ENCODE results near the gene TGFBR2.

The TGFBR2 gene

DNA sequence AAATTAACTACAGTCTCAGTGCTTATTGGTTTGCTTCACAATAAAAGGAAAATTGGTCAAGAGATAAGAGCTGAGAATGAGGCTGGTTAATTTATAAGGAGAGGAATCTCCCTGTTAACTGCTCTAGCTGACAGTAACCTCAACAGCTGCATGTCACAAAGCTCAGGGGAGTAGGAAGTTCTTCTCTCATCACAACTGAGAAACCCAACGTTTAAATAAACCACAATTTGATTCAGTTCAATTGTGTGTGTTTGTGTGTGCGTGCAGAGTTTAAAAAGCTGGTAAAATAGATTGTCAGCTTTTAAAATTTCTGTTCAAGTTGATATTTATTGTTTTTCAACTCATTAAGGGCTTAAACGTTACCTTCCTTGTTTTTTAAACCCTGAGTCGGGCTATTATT, 3.5 kb upstream of the TGFBR2 start:
- no peak for DNase-seq (ENCODE audit: low spot score)

DNA sequence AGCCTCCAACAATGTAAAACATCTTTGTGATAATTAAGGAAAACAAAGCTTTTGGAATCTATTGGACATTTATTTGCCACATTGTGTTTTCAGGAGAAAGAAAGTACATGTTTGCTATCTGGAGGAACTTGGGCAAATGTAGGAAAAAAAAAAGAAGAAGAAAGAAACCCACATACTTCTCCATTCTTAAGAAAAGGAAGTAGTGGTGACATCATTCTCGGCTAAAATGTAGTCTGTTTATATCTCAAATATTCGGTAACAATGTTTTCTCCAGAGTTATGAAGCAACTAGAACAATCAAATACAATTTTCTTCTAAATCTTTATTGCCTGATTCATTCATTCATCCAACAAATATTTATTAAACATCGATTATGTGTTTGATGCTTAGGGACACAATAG, 2.3 kb upstream of the TGFBR2 start:
- no peak for DNase-seq (ENCODE audit: low spot score)

GRCh38 chr3:30604558-30604957, 1.8 kb upstream of the TGFBR2 start:
- no peak for DNase-seq (ENCODE audit: low spot score)

GRCh38 chr3:30605005-30605404, 1.4 kb upstream of the TGFBR2 start:
- no peak for DNase-seq (ENCODE audit: low spot score)

DNA sequence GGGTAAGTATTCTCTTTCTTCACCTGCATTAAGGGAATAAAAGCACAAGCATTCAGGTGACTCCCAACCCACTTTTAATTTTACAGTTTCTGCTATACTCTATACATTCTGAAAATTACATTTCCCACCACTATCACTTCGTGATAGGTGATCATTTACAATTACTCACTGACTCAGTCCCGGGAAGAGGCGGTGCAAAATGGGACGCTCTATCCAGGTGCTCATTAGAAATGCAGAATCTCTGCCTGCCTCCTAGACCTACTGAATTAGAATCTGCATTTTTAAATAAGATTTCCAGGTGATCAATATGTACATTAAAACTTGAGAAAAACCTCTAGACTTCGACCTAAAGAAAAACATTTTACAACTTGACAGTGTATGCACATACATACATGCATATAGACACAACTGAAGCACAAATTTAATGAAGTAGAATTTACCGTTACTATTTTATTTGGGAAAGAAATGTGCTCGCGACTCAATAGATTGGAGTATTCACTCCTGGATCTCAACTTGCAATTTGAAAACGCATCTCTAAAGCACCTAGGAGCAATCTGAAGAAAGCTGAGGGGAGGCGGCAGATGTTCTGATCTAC, 598 bp upstream of the TGFBR2 start:
- DNase-seq (ENCODE audit: low spot score): no peak

- no peak for DNase-seq (ENCODE audit: low spot score)
These were observed 832 bp downstream of the TGFBR2 start for GRCh38 chr3:30607032-30607833.

- DNase-seq (ENCODE audit: low spot score): no peak
These were observed 2.2 kb downstream of the TGFBR2 start for GRCh38 chr3:30608598-30608947.

DNA sequence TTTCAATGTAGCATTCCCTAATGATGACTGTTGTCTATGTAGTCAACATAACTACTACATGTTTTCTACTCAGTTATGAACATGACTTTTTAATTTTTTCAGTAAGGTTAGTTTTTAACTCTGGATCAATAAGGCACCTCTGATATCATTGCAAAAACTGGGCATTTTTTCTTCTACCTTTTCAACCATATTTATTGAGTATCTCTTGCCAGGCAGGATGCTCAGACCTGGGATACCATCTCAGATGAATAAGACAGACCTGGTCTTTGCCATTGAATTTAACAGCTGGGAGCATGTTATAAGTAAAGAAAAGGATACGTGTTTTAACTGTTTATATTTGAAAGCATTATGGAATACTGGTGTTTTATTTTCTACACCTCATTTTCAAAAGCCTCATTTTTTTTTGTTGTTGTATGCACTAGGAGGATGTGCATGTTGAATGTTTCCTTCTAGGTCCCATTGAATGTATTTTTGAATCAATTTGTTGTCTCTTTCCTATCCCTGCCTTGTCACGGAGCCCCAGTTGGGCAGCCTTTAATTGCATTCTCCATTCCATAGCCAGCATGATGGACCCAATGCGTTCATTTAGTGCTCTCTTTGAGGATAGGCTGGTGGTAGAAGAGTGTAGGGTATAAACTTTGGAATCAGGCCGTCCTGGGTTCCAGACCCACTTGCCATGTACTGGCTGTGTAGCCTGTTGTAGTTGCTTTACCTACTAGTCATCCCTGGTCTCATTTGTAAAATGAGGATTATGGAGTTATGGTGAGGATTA, 3.7 kb downstream of the TGFBR2 start:
- no peak for DNase-seq (ENCODE audit: low spot score)

DNA sequence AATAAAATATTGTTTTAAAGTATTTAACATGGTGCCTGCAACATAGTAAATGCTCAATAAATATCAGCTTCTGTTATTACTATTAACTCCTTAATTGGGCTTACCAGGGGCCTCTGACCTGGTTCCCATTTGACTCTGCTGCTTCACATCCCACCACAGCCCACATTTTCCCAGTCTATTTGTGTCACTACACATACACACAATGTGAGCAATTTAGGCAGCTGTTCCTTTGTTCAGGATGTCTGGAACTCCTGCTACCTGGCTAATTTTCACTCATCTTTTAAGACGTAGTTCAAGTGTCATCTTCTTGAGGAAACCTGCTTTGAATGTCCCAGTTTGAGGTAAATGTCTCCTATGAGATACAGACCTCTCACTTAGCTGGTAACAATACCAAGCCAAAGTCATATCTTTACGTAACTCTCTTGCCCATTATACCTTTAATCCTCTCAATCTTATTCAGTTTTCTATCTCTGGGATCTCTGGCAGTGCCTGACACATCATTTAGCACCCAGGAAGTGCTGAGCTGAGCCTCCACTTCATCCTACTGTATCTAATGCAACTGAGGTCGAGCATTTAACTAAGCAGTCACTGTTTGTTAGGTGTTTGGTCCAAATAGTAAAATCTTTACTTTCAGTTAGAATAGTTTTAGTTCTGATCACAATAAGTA, 4.4 kb downstream of the TGFBR2 start:
- DNase-seq (ENCODE audit: low spot score): no peak

DNA sequence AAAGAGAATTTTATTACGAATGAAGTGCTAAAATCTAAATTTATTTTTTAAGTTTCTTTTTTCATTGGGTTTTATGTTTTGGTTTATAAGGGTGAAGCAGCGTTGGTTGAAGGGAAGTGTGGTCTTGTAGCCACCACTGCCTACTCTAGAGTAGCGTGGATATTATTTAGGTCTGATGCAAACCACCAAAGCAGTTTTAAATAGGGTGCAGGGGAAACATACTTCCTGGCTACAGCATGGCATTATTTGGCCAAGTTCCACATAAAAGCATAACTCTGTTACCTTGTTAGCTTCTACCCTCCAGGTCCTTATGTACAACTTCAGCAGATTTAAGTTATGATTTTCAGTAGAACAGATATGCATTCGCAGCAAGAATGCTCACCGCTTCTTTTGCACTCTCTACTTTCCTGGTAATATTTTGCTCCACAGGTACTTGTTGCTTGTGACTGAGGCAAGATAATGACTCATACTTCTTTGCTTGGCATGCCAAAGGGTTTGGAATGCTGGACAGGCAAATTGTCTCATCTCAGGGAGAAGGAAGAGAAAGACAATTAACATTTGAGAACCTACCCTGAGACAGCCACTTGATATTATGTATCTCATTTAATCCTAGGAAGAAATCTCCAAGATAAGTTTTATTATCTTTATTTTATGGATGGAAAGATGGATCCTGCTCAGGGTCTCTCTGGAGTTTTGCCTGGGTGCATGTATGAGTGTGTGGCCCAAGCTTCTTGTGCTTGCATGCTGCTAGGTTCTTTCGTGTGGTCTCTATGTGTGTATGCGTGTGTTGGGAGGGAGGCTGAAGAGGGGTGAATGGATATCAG, 5.4 kb downstream of the TGFBR2 start:
- peak; percentile 78 for DNase-seq (ENCODE audit: low spot score)

- DNase-seq (ENCODE audit: low spot score): no peak
These were observed 6.2 kb downstream of the TGFBR2 start for GRCh38 chr3:30612437-30613132.

- DNase-seq (ENCODE audit: low spot score): no peak
These were observed 6.9 kb downstream of the TGFBR2 start for GRCh38 chr3:30613133-30613825.

DNA sequence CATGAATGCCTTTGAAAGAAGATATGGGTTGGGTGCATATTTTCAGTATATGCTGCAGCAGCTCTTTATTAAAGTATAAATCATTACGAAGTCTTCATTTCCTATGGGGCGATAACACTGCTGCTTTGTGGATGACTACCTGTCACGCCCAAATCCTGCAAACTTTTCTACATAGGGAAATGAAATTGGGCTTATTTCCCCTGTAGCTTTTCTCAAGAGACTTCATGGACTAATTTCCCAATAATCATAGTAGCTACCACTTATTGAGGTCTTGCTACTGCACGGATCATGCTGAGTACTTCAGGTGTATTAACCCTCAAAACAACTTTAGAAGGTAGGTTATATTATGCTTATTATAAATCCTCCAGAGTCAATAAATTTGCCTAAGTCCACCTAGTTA, 8.0 kb downstream of the TGFBR2 start:
- no peak for DNase-seq (ENCODE audit: low spot score)

DNA sequence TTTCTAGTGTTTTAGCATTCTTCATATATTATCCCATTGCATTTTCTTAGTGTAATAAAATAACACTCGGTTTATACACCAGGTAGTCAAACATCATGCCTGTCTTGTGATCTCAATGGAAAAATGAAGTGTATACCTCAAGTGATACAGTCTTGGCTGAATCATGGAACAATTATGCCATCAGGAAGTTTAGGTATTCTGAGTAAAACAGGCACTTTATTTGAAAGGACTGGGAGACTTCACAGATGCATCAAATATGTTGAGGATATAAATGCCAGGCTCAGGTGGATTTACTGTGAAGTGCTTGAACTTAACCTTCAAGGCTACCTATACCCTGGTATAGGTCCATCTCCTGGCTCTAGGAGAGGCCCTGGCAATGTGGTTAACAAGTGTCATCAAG, 8.5 kb downstream of the TGFBR2 start:
- DNase-seq (ENCODE audit: low spot score): no peak

GRCh38 chr3:30615615-30616346, 9.4 kb downstream of the TGFBR2 start:
- no peak for DNase-seq (ENCODE audit: low spot score)

GRCh38 chr3:30616347-30617027, 10.1 kb downstream of the TGFBR2 start:
- no peak for DNase-seq (ENCODE audit: low spot score)

DNA sequence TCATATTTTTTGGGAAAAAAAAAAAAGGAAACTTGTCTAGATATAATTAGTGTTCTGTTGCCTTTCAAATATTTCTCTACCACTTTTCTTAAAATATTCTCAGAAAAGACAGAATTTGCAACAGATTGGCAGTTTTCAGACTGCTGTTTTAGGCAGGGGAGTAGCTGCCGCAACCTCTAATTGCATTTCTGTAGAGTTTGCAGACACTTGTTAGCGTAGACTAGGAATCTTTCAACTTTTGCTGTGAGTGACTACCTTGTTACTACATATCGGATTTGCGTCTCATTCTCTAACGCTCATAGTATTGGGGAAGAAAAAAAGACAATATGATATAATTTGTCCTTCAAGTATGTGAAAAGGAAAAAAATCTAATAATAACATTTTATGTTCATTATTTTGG, 10.7 kb downstream of the TGFBR2 start:
- DNase-seq (ENCODE audit: low spot score): no peak

- DNase-seq (ENCODE audit: low spot score): no peak
These were observed 11.3 kb downstream of the TGFBR2 start for GRCh38 chr3:30617653-30618052.

- no peak for DNase-seq (ENCODE audit: low spot score)
These were observed 12.1 kb downstream of the TGFBR2 start for GRCh38 chr3:30618526-30618925.
